Measurements from ENCODE around the gene ATP5F1A.

Gene ATP5F1A

GRCh38 chr18:46071653-46072375 lies 26.3 kb downstream of the ATP5F1A start, which contains the start of gene PSTPIP2:
PSTPIP2 (minus strand) TSS chr18:46072260; CDS start chr18:46072188, 72 bp downstream.
- no peaks in the 10 kb centered on the region for H3K9me3 ChIP-seq (ENCODE audit: insufficient read depth, low read depth, low read length)
- H3F3A ChIP-seq (ENCODE audit: low read depth) = no peaks in the 10 kb centered on the region
- H3K9me2 ChIP-seq (replicated peaks; ENCODE audit: low read depth, low read length) = no peaks in the 10 kb centered on the region
- peak within 1 kb of the TSS; percentile 65 for H3K9ac ChIP-seq (ENCODE audit: low read depth, low read length, poor library complexity, severe bottlenecking)
- no peaks in the 10 kb centered on the region for H3K79me2 ChIP-seq (ENCODE audit: insufficient read depth, low read length)
- no peaks in the 10 kb centered on the region for H3K36me3 ChIP-seq (ENCODE audit: insufficient read depth, low read length)
- no peaks in the 10 kb centered on the region for H4K20me1 ChIP-seq (ENCODE audit: insufficient read depth, low read length, poor library complexity, severe bottlenecking)
- peak within 1 kb of the TSS; percentile 68 for H3K4me2 ChIP-seq (ENCODE audit: low read depth, low read length, poor library complexity, severe bottlenecking)
- no peaks in the 10 kb centered on the region for H3K27me3 ChIP-seq (ENCODE audit: insufficient read depth, low read length, poor library complexity, severe bottlenecking)
- H3K4me3 ChIP-seq (ENCODE audit: low read length, poor library complexity, severe bottlenecking) = peak within 1 kb of the TSS; percentile 69
- TF ChIP-seq EZH2phosphoT487 (IDR thresholded peaks at IDR 0.05; ENCODE audit: borderline replicate concordance) = no peak
- no peak for TF ChIP-seq CTCF (conservative IDR thresholded peaks at IDR 0.05; ENCODE audit: low read length)
- peaks cover 7% of the 10 kb centered on the region for H3K4me1 ChIP-seq (ENCODE audit: insufficient read depth, low read length, poor library complexity, severe bottlenecking)
- no peak within 1 kb of the TSS for H2AFZ ChIP-seq (ENCODE audit: low read length)

GRCh38 chr18:46070815-46071652 lies 27.1 kb downstream of the ATP5F1A start:
- Histone ChIP-seq H3K4me2 (ENCODE audit: low read depth, low read length, poor library complexity, severe bottlenecking) (peak overlapping the region; percentile 68), H3K27me3 (ENCODE audit: insufficient read depth, low read length, poor library complexity, severe bottlenecking) (no peaks in the 10 kb centered on the region), H4K20me1 (ENCODE audit: insufficient read depth, low read length, poor library complexity, severe bottlenecking) (no peaks in the 10 kb centered on the region), H3K9me3 (ENCODE audit: insufficient read depth, low read depth, low read length) (no peaks in the 10 kb centered on the region), H3K9ac (ENCODE audit: low read depth, low read length, poor library complexity, severe bottlenecking) (peak overlapping the region; percentile 65), H3K79me2 (ENCODE audit: insufficient read depth, low read length) (no peaks in the 10 kb centered on the region), H3F3A (ENCODE audit: low read depth) (no peaks in the 10 kb centered on the region), H3K4me1 (ENCODE audit: insufficient read depth, low read length, poor library complexity, severe bottlenecking) (peaks cover 7% of the 10 kb centered on the region), H3K4me3 (ENCODE audit: low read length, poor library complexity, severe bottlenecking) (peak overlapping the region; percentile 69), H3K36me3 (ENCODE audit: insufficient read depth, low read length) (no peaks in the 10 kb centered on the region), H2AFZ (ENCODE audit: low read length) (no peak overlapping the region), H3K9me2 (replicated peaks; ENCODE audit: low read depth, low read length) (no peaks in the 10 kb centered on the region)
- TF ChIP-seq EZH2phosphoT487 (IDR thresholded peaks at IDR 0.05; ENCODE audit: borderline replicate concordance) (no peak), CTCF (conservative IDR thresholded peaks at IDR 0.05; ENCODE audit: low read length) (no peak)

- Histone ChIP-seq H3K4me1 (ENCODE audit: insufficient read depth, low read length, poor library complexity, severe bottlenecking) (peaks cover 7% of the 10 kb centered on the region), H3K9me2 (replicated peaks; ENCODE audit: low read depth, low read length) (no peaks in the 10 kb centered on the region), H3K36me3 (ENCODE audit: insufficient read depth, low read length) (no peaks in the 10 kb centered on the region), H3K27me3 (ENCODE audit: insufficient read depth, low read length, poor library complexity, severe bottlenecking) (no peaks in the 10 kb centered on the region), H3K4me3 (ENCODE audit: low read length, poor library complexity, severe bottlenecking) (no peak overlapping the region), H2AFZ (ENCODE audit: low read length) (no peak overlapping the region), H3K9ac (ENCODE audit: low read depth, low read length, poor library complexity, severe bottlenecking) (no peak overlapping the region), H3K79me2 (ENCODE audit: insufficient read depth, low read length) (no peaks in the 10 kb centered on the region), H3K4me2 (ENCODE audit: low read depth, low read length, poor library complexity, severe bottlenecking) (no peak overlapping the region), H3F3A (ENCODE audit: low read depth) (no peaks in the 10 kb centered on the region), H4K20me1 (ENCODE audit: insufficient read depth, low read length, poor library complexity, severe bottlenecking) (no peaks in the 10 kb centered on the region), H3K9me3 (ENCODE audit: insufficient read depth, low read depth, low read length) (no peaks in the 10 kb centered on the region)
- TF ChIP-seq EZH2phosphoT487 (IDR thresholded peaks at IDR 0.05; ENCODE audit: borderline replicate concordance) (no peak), CTCF (conservative IDR thresholded peaks at IDR 0.05; ENCODE audit: low read length) (no peak)
These were observed 27.9 kb downstream of the ATP5F1A start for GRCh38 chr18:46070232-46070631.

Data from Loucy (cell line).